GM23338 (cell line): ENCODE results near the gene STK17A.

Experiments
- EZH2 ChIP-seq: fragments of 200-600 bp; sonication (generic); IDR thresholded peaks from one replicate; pipeline ENCODE4 v1.8.0; 2017; ENCODE audit warnings: antibody characterized with exemption, mild to moderate bottlenecking, low read depth; ENCODE audit not compliant: unreplicated experiment
- EZH2phosphoT487 ChIP-seq: fragments of 200-600 bp; sonication (generic); IDR thresholded peaks from one replicate; pipeline ENCODE4 v1.8.1; 2018; ENCODE audit warnings: antibody characterized with exemption; ENCODE audit not compliant: unreplicated experiment
- POLR2AphosphoS5 ChIP-seq: IDR thresholded peaks from 2 replicates; pipeline ENCODE4 v1.6.1; 2016; ENCODE audit warnings: antibody characterized with exemption, low read depth
- TF ChIP-seq, protein P1 (sequence below): IDR thresholded peaks from one replicate; pipeline ENCODE4 v1.6.1; 2018; ENCODE audit warnings: antibody characterized with exemption; ENCODE audit not compliant: unreplicated experiment
- TF ChIP-seq, protein P2 (sequence below), 2 experiments: fragments of 200-600 bp in 1 of 2; sonication (generic) in 1 of 2; conservative IDR thresholded peaks; 2 replicates each; pipeline versions ENCODE4 v1.5.1 to v1.6.1; 2016 to 2017; ENCODE audit warnings: antibody characterized with exemption in 2 of 2, low read depth in 2 of 2, mild to moderate bottlenecking in 2 of 2, moderate library complexity in 1 of 2

DNA sequence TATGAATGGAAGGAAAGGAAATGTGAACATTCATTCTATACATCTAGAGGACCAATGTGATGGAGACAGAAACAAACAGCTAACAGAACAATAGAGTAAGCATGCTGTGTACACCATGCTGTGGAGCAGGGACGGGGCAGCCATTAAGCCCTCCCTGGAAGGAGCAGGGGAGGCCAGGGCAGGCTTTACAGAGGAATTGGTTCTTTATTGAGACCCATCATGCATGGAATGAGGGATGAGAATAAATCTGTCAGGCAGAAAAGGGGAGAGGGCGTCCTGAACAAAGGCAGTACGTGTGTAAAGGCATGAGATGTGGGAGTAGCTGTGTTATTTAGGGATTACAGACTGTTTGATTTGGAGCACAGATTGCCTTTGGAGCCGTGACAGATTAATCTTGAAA, 35.2 kb downstream of the STK17A start:
- TF ChIP-seq, protein P1, sequence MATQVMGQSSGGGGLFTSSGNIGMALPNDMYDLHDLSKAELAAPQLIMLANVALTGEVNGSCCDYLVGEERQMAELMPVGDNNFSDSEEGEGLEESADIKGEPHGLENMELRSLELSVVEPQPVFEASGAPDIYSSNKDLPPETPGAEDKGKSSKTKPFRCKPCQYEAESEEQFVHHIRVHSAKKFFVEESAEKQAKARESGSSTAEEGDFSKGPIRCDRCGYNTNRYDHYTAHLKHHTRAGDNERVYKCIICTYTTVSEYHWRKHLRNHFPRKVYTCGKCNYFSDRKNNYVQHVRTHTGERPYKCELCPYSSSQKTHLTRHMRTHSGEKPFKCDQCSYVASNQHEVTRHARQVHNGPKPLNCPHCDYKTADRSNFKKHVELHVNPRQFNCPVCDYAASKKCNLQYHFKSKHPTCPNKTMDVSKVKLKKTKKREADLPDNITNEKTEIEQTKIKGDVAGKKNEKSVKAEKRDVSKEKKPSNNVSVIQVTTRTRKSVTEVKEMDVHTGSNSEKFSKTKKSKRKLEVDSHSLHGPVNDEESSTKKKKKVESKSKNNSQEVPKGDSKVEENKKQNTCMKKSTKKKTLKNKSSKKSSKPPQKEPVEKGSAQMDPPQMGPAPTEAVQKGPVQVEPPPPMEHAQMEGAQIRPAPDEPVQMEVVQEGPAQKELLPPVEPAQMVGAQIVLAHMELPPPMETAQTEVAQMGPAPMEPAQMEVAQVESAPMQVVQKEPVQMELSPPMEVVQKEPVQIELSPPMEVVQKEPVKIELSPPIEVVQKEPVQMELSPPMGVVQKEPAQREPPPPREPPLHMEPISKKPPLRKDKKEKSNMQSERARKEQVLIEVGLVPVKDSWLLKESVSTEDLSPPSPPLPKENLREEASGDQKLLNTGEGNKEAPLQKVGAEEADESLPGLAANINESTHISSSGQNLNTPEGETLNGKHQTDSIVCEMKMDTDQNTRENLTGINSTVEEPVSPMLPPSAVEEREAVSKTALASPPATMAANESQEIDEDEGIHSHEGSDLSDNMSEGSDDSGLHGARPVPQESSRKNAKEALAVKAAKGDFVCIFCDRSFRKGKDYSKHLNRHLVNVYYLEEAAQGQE: no peak
- TF ChIP-seq EZH2phosphoT487: no peak
- TF ChIP-seq, protein P2, sequence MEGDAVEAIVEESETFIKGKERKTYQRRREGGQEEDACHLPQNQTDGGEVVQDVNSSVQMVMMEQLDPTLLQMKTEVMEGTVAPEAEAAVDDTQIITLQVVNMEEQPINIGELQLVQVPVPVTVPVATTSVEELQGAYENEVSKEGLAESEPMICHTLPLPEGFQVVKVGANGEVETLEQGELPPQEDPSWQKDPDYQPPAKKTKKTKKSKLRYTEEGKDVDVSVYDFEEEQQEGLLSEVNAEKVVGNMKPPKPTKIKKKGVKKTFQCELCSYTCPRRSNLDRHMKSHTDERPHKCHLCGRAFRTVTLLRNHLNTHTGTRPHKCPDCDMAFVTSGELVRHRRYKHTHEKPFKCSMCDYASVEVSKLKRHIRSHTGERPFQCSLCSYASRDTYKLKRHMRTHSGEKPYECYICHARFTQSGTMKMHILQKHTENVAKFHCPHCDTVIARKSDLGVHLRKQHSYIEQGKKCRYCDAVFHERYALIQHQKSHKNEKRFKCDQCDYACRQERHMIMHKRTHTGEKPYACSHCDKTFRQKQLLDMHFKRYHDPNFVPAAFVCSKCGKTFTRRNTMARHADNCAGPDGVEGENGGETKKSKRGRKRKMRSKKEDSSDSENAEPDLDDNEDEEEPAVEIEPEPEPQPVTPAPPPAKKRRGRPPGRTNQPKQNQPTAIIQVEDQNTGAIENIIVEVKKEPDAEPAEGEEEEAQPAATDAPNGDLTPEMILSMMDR (conservative IDR thresholded peaks at IDR 0.05; ENCODE audit: low read depth in 2 of 2): no peak
- TF ChIP-seq POLR2AphosphoS5: no peak
- TF ChIP-seq EZH2: no peak
